Osteoblast (primary cell): ENCODE data around the gene PPFIA1. TPM values are rescaled to one million over a fixed set of nuclear protein-coding genes. Genes with fewer than 3 reads are reported as not detected.
A peak's percentile ranks its signal among the peaks of the same experiment; 100 is the strongest.

Experiments
- DNase-seq: peaks from one replicate; pipeline ENCODE4 v3.0.0; 2011; ENCODE audit warnings: low spot score, mixed read lengths; ENCODE audit not compliant: insufficient read length; ENCODE audit errors: missing footprints
- H2AFZ ChIP-seq: 2 replicates; pipeline ENCODE4 v1.6.0; 2011; ENCODE audit warnings: mild to moderate bottlenecking, low read length
- H3K27ac ChIP-seq: 2 replicates; pipeline ENCODE4 v1.5.1; 2011; ENCODE audit warnings: mild to moderate bottlenecking, low read depth, low read length, moderate library complexity
- H3K27me3 ChIP-seq: 2 replicates; pipeline ENCODE4 v1.6.0; 2012; ENCODE audit warnings: mild to moderate bottlenecking, control low read depth, inconsistent platforms, low read length, moderate library complexity; ENCODE audit not compliant: insufficient read depth
- H3K36me3 ChIP-seq: 2 replicates; pipeline ENCODE4 v1.5.1; 2011; ENCODE audit warnings: mild to moderate bottlenecking, low read length, control low read depth, moderate library complexity; ENCODE audit not compliant: insufficient read depth
- H3K4me1 ChIP-seq: 2 replicates; pipeline ENCODE4 v1.5.1; 2011; ENCODE audit warnings: mild to moderate bottlenecking, low read length, control low read depth, moderate library complexity; ENCODE audit not compliant: insufficient read depth
- H3K4me2 ChIP-seq: 2 replicates; pipeline ENCODE4 v1.6.0; 2011; ENCODE audit warnings: mild to moderate bottlenecking, low read length; ENCODE audit not compliant: insufficient read depth
- H3K4me3 ChIP-seq: fragments of 200-600 bp; sonication (generic); 3 replicates; pipeline ENCODE4 v1.5.1; 2012; ENCODE audit warnings: mild to moderate bottlenecking, low read length, inconsistent platforms; ENCODE audit not compliant: insufficient read depth
- H3K79me2 ChIP-seq: 2 replicates; pipeline ENCODE4 v1.6.0; 2012; ENCODE audit warnings: mild to moderate bottlenecking, low read length, control low read depth, inconsistent platforms; ENCODE audit not compliant: insufficient read depth
- H3K9me3 ChIP-seq: 2 replicates; pipeline ENCODE4 v1.5.1; 2011; ENCODE audit warnings: low read depth, low read length, control low read depth
- H4K20me1 ChIP-seq: 2 replicates; pipeline ENCODE4 v1.6.0; 2012; ENCODE audit warnings: mild to moderate bottlenecking, low read length, control low read depth; ENCODE audit not compliant: insufficient read depth
- CTCF ChIP-seq: IDR thresholded peaks from 2 replicates; pipeline ENCODE4 v1.5.1; 2011; ENCODE audit warnings: mild to moderate bottlenecking, low read depth, low read length, moderate library complexity; ENCODE audit errors: extremely low read depth
- total RNA-seq: library from RNA; depleted of rRNA; stranded (reverse); fragments of >200 nt; gene quantifications from 2 replicates; pipeline ENCODE4 v1.2.3, GENCODE V29; 2012

PPFIA1 gene
- total RNA-seq, 1 donor, result 110 TPM

- TF ChIP-seq CTCF, result no peak
- Histone ChIP-seq H3K36me3 (peaks cover 10% of the 10 kb centered on the region), H3K4me3 (peak overlapping the region; percentile 83), H3K79me2 (peaks cover 74% of the 10 kb centered on the region), H3K4me2 (peak overlapping the region; percentile 96), H3K27ac (peak overlapping the region; percentile 90), H3K9me3 (no peaks in the 10 kb centered on the region), H4K20me1 (peaks cover 26% of the 10 kb centered on the region), H3K27me3 (no peaks in the 10 kb centered on the region), H2AFZ (peak overlapping the region; percentile 80), H3K4me1 (peaks cover 23% of the 10 kb centered on the region)
- DNase-seq, result peak; percentile 27
Measured at GRCh38 chr11:70397336-70397982, 127.0 kb downstream of the PPFIA1 start.

DNA sequence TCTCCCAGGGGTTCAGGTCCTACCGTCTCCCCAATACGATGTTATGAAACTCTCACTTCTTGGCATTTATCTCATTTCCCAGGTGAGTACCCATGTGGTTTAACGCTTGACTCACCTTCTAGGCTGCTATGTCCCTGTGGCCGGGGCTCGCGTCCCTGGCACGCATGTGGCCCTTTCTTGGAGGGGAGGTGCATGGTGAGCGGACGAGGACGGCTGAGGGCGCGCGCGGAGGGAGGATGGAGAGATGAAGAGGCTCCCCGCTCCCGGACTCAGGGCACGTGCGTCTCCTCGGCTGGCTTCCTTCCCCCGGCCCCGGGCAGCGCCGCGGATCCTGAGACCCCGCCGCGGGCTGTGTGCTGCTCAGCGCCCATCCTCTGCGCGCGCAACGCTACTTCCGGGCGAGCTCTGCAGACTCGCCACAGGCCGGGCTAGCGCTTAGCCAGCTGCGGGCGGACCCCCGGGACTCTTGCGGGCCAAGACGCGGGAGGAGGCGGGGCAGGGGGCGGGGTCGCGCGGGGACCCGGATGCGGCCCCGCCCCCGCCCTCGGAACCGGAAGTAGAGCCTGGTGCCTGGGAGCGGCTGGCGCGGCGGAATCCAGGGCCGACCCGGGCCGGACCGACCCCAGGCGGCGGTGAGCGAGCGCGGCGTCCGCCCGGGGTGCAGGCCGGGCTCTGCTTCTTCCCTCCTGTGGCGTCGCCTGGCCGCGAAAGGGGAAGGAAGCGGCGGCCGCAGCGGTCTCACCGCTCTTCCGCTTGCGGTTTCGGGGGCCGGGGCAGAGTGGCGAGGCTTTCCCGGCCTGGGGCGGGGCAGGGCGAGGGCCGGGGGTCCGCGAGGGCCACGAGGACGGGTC is 127.7 kb downstream of the PPFIA1 start, which contains the start of gene CTTN:
CTTN (plus strand) TSS at position 547 of the 851 bp plus-strand sequence. CDS start 8,769 bp downstream, outside the sequence.
- Histone ChIP-seq H3K79me2 (peaks cover 79% of the 10 kb centered on the region), H4K20me1 (peaks cover 34% of the 10 kb centered on the region), H2AFZ (peak within 1 kb of the TSS; percentile 80), H3K27me3 (no peaks in the 10 kb centered on the region), H3K4me1 (peaks cover 25% of the 10 kb centered on the region), H3K4me2 (peak within 1 kb of the TSS; percentile 96), H3K4me3 (peak within 1 kb of the TSS; percentile 83), H3K36me3 (peaks cover 10% of the 10 kb centered on the region), H3K9me3 (no peaks in the 10 kb centered on the region), H3K27ac (peak within 1 kb of the TSS; percentile 90)
- DNase-seq, result peak; percentile 98
- TF ChIP-seq CTCF, result no peak

- Histone ChIP-seq H3K4me1 (peaks cover 25% of the 10 kb centered on the region), H3K4me3 (peak overlapping the region; percentile 83)
Measured at GRCh38 chr11:70398834-70399680, 128.6 kb downstream of the PPFIA1 start.

More at GRCh38 chr11:70398834-70399680, 128.6 kb downstream of the PPFIA1 start:
- Histone ChIP-seq H3K36me3 (peaks cover 10% of the 10 kb centered on the region), H3K27me3 (no peaks in the 10 kb centered on the region), H3K79me2 (peaks cover 81% of the 10 kb centered on the region), H3K27ac (peak overlapping the region; percentile 90), H3K9me3 (no peaks in the 10 kb centered on the region), H2AFZ (peak overlapping the region; percentile 71), H4K20me1 (peaks cover 42% of the 10 kb centered on the region), H3K4me2 (peak overlapping the region; percentile 96)
- no peak for TF ChIP-seq CTCF
- peak; percentile 51 for DNase-seq
